Lung (tissue), 12 donors: Measurements from ENCODE around the gene STRIP2. TPM values are rescaled to one million over a fixed set of nuclear protein-coding genes. Genes with fewer than 3 reads are reported as not detected.

ENCODE experiments used
- ATAC-seq: fragments of 200-7000 bp; cut with Tn5 transposase; one replicate; pipeline ENCODE4 v1.9.1; 2020; ENCODE audit warnings: moderate number of reproducible peaks; ENCODE audit not compliant: insufficient read depth, low FRiP score
- DNase-seq, 3 donors: peaks; one replicate each; pipeline ENCODE4 v3.0.0-alpha.2; 2013 to 2017
- H3K27ac ChIP-seq, 2 donors: one replicate each; pipeline ENCODE4 v1.5.1; 2013; ENCODE audit warnings: mild to moderate bottlenecking in 2 of 2, moderate library complexity in 2 of 2, control low read depth in 1 of 2, inconsistent platforms in 1 of 2, low read depth in 1 of 2, low read length in 1 of 2
- H3K27me3 ChIP-seq, 3 donors: one replicate each; pipeline ENCODE4 v1.5.1; 2013; ENCODE audit warnings: low read length in 2 of 3; ENCODE audit not compliant: control insufficient read depth in 3 of 3, insufficient read depth in 3 of 3
- H3K36me3 ChIP-seq, 4 donors: one replicate each; pipeline ENCODE4 v1.5.1; 2013; ENCODE audit warnings: low read length in 4 of 4, mild to moderate bottlenecking in 1 of 4, moderate library complexity in 1 of 4; ENCODE audit not compliant: control insufficient read depth in 4 of 4, insufficient read depth in 4 of 4
- H3K4me1 ChIP-seq, 5 donors: one replicate each; pipeline ENCODE4 v1.5.1; 2013; ENCODE audit warnings: low read length in 5 of 5, mild to moderate bottlenecking in 2 of 5, moderate library complexity in 1 of 5; ENCODE audit not compliant: control insufficient read depth in 5 of 5, insufficient read depth in 5 of 5
- H3K4me3 ChIP-seq: one replicate; pipeline ENCODE4 v1.5.1; 2013; ENCODE audit warnings: mild to moderate bottlenecking, control low read depth, moderate library complexity
- H3K9ac ChIP-seq, 2 donors: one replicate each; pipeline ENCODE4 v1.5.1; 2013; ENCODE audit warnings: low read length in 2 of 2, control low read depth in 1 of 2; ENCODE audit not compliant: insufficient read depth in 1 of 2
- H3K9me3 ChIP-seq, 4 donors: one replicate each; pipeline ENCODE4 v1.5.1; 2013; ENCODE audit warnings: low read length in 3 of 4, mild to moderate bottlenecking in 1 of 4, moderate library complexity in 1 of 4; ENCODE audit not compliant: control insufficient read depth in 4 of 4, insufficient read depth in 3 of 4
- WGBS, 2 donors: extraction: QIAGEN DNeasy Blood & Tissue Kit; methylation state at CpG; one replicate each; pipeline ENCODE4 v1.1.7; 2013; 5-methylcytosine and 5-hydroxymethylcytosine counted together
- polyA plus RNA-seq, 2 donors: library from polyadenylated mRNA; stranded (reverse); fragments of 200-250 nt; gene quantifications; one replicate each; pipeline ENCODE4 v1.2.1, GENCODE V29; 2013
- total RNA-seq, 2 donors: library from RNA; depleted of rRNA in 1 of 2; stranded (reverse); fragments of >200 nt in 1 of 2; gene quantifications; one replicate each; pipeline ENCODE4 v1.2.1, GENCODE V29; 2014 to 2021
- TF ChIP-seq, protein P1 (sequence below): IDR thresholded peaks from 2 replicates; pipeline ENCODE4 v1.5.1; 2012; ENCODE audit warnings: mild to moderate bottlenecking; ENCODE audit errors: control extremely low read depth, extremely low read depth
- donor health status: control.
- donor health status: control.
- donor health status: Bipolar disorder and iron deficiency.
- donor health status: healthy.
- donor health status: DM: yes; HTN: yes; CAD: no.

STRIP2 gene
- total and polyA plus RNA-seq, 4 donors, result 1.1 to 2.1 (median 1.7) TPM

DNA sequence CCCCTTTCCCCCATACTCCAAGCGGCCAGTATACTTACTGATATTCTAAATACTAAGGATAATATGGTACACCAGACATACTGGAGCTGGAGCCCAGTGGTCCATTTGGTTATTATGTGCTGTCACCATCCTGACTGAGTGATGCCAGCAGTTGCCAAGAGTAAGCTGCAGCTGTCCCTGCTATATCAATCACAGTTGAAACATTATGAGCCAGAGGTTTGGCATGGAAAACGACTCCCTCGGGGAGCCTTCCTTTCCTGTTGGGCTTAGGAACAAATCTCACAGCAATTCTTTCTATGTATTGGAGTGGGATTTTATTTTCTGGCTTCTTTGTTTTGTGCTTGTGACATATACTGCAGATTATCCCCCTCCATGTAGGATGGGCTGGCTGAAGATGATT is 32.6 kb downstream of the STRIP2 start:
- Histone ChIP-seq H3K4me3 (no peak overlapping the region), H3K27ac (no peak overlapping the region), H3K4me1 (peaks cover 0 to 4% (median 0%) of the 10 kb centered on the region in 5 donors), H3K27me3 (no peaks in the 10 kb centered on the region), H3K9me3 (no peaks in the 10 kb centered on the region), H3K9ac (no peak overlapping the region), H3K36me3 (peaks cover 0 to 22% (median 0%) of the 10 kb centered on the region in 4 donors)
- 81 to 87% methylated on average over 3 of the region's 3 CpGs for WGBS, 2 donors
- DNase-seq, result no peak
- TF ChIP-seq, protein P1, sequence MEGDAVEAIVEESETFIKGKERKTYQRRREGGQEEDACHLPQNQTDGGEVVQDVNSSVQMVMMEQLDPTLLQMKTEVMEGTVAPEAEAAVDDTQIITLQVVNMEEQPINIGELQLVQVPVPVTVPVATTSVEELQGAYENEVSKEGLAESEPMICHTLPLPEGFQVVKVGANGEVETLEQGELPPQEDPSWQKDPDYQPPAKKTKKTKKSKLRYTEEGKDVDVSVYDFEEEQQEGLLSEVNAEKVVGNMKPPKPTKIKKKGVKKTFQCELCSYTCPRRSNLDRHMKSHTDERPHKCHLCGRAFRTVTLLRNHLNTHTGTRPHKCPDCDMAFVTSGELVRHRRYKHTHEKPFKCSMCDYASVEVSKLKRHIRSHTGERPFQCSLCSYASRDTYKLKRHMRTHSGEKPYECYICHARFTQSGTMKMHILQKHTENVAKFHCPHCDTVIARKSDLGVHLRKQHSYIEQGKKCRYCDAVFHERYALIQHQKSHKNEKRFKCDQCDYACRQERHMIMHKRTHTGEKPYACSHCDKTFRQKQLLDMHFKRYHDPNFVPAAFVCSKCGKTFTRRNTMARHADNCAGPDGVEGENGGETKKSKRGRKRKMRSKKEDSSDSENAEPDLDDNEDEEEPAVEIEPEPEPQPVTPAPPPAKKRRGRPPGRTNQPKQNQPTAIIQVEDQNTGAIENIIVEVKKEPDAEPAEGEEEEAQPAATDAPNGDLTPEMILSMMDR, result no peak
- ATAC-seq, result no peak

- H3K9ac ChIP-seq, result no peak overlapping the region
- WGBS, 2 donors, result 48 to 81% methylated on average over 1 of the region's 1 CpG
- DNase-seq (peak in 1 of 3 donors; percentile 32), ATAC-seq (no peak)
- H3K4me3 ChIP-seq, result no peak overlapping the region
- no peaks in the 10 kb centered on the region for H3K9me3 ChIP-seq
- H3K36me3 ChIP-seq, result peaks cover 0 to 20% (median 0%) of the 10 kb centered on the region in 4 donors
- TF ChIP-seq, protein P1, result no peak
- peak overlapping the region in 1 of 2 donors; percentile 13 for H3K27ac ChIP-seq
- no peaks in the 10 kb centered on the region for H3K27me3 ChIP-seq
- peaks cover 0 to 4% (median 0%) of the 10 kb centered on the region in 5 donors for H3K4me1 ChIP-seq
Observed at GRCh38 chr7:129468087-129468486, 33.9 kb downstream of the STRIP2 start.

GRCh38 chr7:129468547-129468946 is 34.3 kb downstream of the STRIP2 start:
- Histone ChIP-seq H3K36me3 (peaks cover 0 to 18% (median 0%) of the 10 kb centered on the region in 4 donors), H3K9ac (no peak overlapping the region), H3K27ac (peak overlapping the region in 1 of 2 donors; percentile 75), H3K27me3 (no peaks in the 10 kb centered on the region), H3K4me3 (no peak overlapping the region), H3K9me3 (no peaks in the 10 kb centered on the region), H3K4me1 (peaks cover 0 to 4% (median 0%) of the 10 kb centered on the region in 5 donors)
- ATAC-seq (no peak), DNase-seq (peak in 1 of 3 donors; percentile 39)
- TF ChIP-seq, protein P1, result no peak
- WGBS, 2 donors, result 42 to 81% methylated on average over 4 of the region's 4 CpGs

DNA sequence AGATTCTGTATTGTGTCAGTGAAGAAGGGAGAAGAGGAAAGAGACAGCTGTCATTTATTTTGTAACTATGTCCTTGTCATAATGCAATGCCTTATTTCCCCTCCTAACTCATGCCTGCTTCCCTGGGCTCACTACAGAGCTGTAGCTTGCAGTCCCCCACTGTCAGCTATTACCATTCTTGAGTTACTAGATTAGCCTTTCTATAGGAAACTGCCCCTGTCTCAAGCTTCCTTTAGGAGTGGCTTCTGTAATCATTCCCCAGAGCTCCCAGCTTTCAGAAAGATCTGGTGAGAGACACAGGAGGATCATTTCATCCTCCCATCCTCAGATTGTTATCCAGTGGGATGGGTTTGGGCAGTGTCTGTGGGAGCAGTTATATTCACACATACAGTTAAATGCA is 35.7 kb downstream of the STRIP2 start:
- Histone ChIP-seq H3K4me3 (no peak overlapping the region), H3K27me3 (no peaks in the 10 kb centered on the region), H3K4me1 (peaks cover 0 to 4% (median 0%) of the 10 kb centered on the region in 5 donors), H3K9ac (no peak overlapping the region), H3K36me3 (peaks cover 0 to 18% (median 0%) of the 10 kb centered on the region in 4 donors), H3K27ac (no peak overlapping the region), H3K9me3 (no peaks in the 10 kb centered on the region)
- TF ChIP-seq, protein P1, result no peak
- DNase-seq (no peak), ATAC-seq (no peak)
